RWPE2 (cell line): ENCODE data around the gene SLC19A1.

ENCODE experiments used
- ATAC-seq: fragments of 200-7000 bp; cut with Tn5 transposase; 3 replicates; pipeline ENCODE4 v1.9.1; 2021; ENCODE audit warnings: low read depth
- DNase-seq: peaks from one replicate; pipeline ENCODE4 v3.0.0-alpha.2; 2020; ENCODE audit warnings: low spot score
- H3K27ac ChIP-seq: fragments of 450-650 bp; 2 replicates; pipeline ENCODE4 v1.5.1; 2017; ENCODE audit warnings: mild to moderate bottlenecking; ENCODE audit not compliant: poor library complexity, severe bottlenecking
- H3K27me3 ChIP-seq: fragments of 250-450 bp; sonication (Bioruptor Pico); 2 replicates; pipeline ENCODE4 v1.5.1; 2021; ENCODE audit warnings: mild to moderate bottlenecking, moderate library complexity; ENCODE audit not compliant: insufficient read depth, poor library complexity, severe bottlenecking
- H3K36me3 ChIP-seq: fragments of 250-450 bp; sonication (Bioruptor Pico); 2 replicates; pipeline ENCODE4 v1.5.1; 2020; ENCODE audit warnings: low read depth, mild to moderate bottlenecking, moderate library complexity
- H3K4me1 ChIP-seq: fragments of 250-450 bp; sonication (Bioruptor Pico); 2 replicates; pipeline ENCODE4 v1.5.1; 2021; ENCODE audit warnings: mild to moderate bottlenecking, moderate library complexity; ENCODE audit not compliant: insufficient read depth, poor library complexity, severe bottlenecking
- H3K4me3 ChIP-seq: fragments of 250-450 bp; sonication (Bioruptor Pico); 2 replicates; pipeline ENCODE4 v1.5.1; 2021; ENCODE audit warnings: mild to moderate bottlenecking, moderate library complexity; ENCODE audit not compliant: severe bottlenecking
- H3K9me3 ChIP-seq: fragments of 250-450 bp; sonication (Bioruptor Pico); 2 replicates; pipeline ENCODE4 v1.5.1; 2021; ENCODE audit warnings: mild to moderate bottlenecking, moderate library complexity; ENCODE audit not compliant: severe bottlenecking
- CTCF ChIP-seq: fragments of 450-650 bp; IDR thresholded peaks from one replicate; pipeline ENCODE4 v1.5.1; 2017; ENCODE audit warnings: mild to moderate bottlenecking, moderate library complexity; ENCODE audit not compliant: poor library complexity, severe bottlenecking

SLC19A1 gene

GRCh38 chr21:45475797-45476570 lies 66.3 kb downstream of the SLC19A1 start:
- ATAC-seq (no peak), DNase-seq (no peak)
- no peak for TF ChIP-seq CTCF
- H3K27me3 ChIP-seq, result no peaks in the 10 kb centered on the region
- no peak overlapping the region for H3K27ac ChIP-seq
- no peak overlapping the region for H3K4me3 ChIP-seq
- no peaks in the 10 kb centered on the region for H3K36me3 ChIP-seq
- peaks cover 6% of the 10 kb centered on the region for H3K4me1 ChIP-seq
- H3K9me3 ChIP-seq, result no peaks in the 10 kb centered on the region

GRCh38 chr21:45475004-45475685 lies 67.1 kb downstream of the SLC19A1 start:
- no peaks in the 10 kb centered on the region for H3K27me3 ChIP-seq
- H3K4me3 ChIP-seq, result no peak overlapping the region
- no peaks in the 10 kb centered on the region for H3K9me3 ChIP-seq
- no peak for ATAC-seq
- H3K36me3 ChIP-seq, result no peaks in the 10 kb centered on the region
- DNase-seq, result no peak
- peaks cover 6% of the 10 kb centered on the region for H3K4me1 ChIP-seq
- no peak for TF ChIP-seq CTCF
- H3K27ac ChIP-seq, result no peak overlapping the region

GRCh38 chr21:45474323-45474950 lies 67.8 kb downstream of the SLC19A1 start:
- H3K9me3 ChIP-seq, result no peaks in the 10 kb centered on the region
- no peak for ATAC-seq
- no peaks in the 10 kb centered on the region for H3K36me3 ChIP-seq
- no peak for DNase-seq
- no peak for TF ChIP-seq CTCF
- no peak overlapping the region for H3K27ac ChIP-seq
- peaks cover 6% of the 10 kb centered on the region for H3K4me1 ChIP-seq
- H3K27me3 ChIP-seq, result no peaks in the 10 kb centered on the region
- H3K4me3 ChIP-seq, result no peak overlapping the region

- TF ChIP-seq CTCF, result no peak
- H3K36me3 ChIP-seq, result no peaks in the 10 kb centered on the region
- ATAC-seq (no peak), DNase-seq (no peak)
- peaks cover 6% of the 10 kb centered on the region for H3K4me1 ChIP-seq
- H3K27ac ChIP-seq, result no peak overlapping the region
- no peaks in the 10 kb centered on the region for H3K9me3 ChIP-seq
- H3K4me3 ChIP-seq, result no peak overlapping the region
- no peaks in the 10 kb centered on the region for H3K27me3 ChIP-seq
These were observed 68.5 kb downstream of the SLC19A1 start for GRCh38 chr21:45473496-45474322.
